ENCODE results near the gene SNX21.

- TF ChIP-seq SIN3A (IDR thresholded peaks at IDR 0.05; ENCODE audit: borderline replicate concordance, insufficient read depth, low read depth, low read length) (no peak), CTCF (IDR thresholded peaks at IDR 0.05) (no peak), POLR2AphosphoS5 (IDR thresholded peaks at IDR 0.05; ENCODE audit: low read depth, low read length) (no peak), TCF7L2 (IDR thresholded peaks at IDR 0.05; ENCODE audit: low read depth, low read length) (no peak), REST (IDR thresholded peaks at IDR 0.05; ENCODE audit: insufficient read depth in 1 of 2, low read depth in 2 of 2, low read length in 1 of 2) (no peak)
These were observed 53.7 kb downstream of the SNX21 start, which contains the start of gene SPATA25 for GRCh38 chr20:45887346-45887715.

All from Panc1 (cell line).